ENCODE data around the gene FCAR. TPM values are rescaled to one million over a fixed set of nuclear protein-coding genes. Genes with fewer than 3 reads are reported as not detected.
A peak's percentile ranks its signal among the peaks of the same experiment; 100 is the strongest.

The FCAR gene
- total and polyA plus RNA-seq, 2 experiments from 2014 or later: not detected

GRCh38 chr19:54928299-54928698 lies 54.3 kb downstream of the FCAR start:
- Histone ChIP-seq H3K27me3 (ENCODE audit: insufficient read depth) (no peaks in the 10 kb centered on the region), H3K36me3 (ENCODE audit: insufficient read depth) (no peaks in the 10 kb centered on the region), H3K4me1 (ENCODE audit: insufficient read depth) (no peaks in the 10 kb centered on the region), H3K9me2 (ENCODE audit: insufficient read depth) (no peaks in the 10 kb centered on the region), H4K20me1 (replicated peaks; ENCODE audit: insufficient read depth) (no peaks in the 10 kb centered on the region), H3K79me2 (replicated peaks; ENCODE audit: insufficient read depth) (no peaks in the 10 kb centered on the region), H3F3A (replicated peaks; ENCODE audit: low read depth) (no peaks in the 10 kb centered on the region), H3K27ac (ENCODE audit: low read depth) (no peak overlapping the region), H3K4me3 (no peak overlapping the region), H3K4me2 (no peak overlapping the region), H2AFZ (no peak overlapping the region)
- Mint-ChIP-seq H3K9me3 (peaks cover 68% of the 10 kb centered on the region), H3K4me1 (no peaks in the 10 kb centered on the region), H3K27me3 (ENCODE audit: insufficient read depth, low read depth, poor library complexity) (peaks cover 2% of the 10 kb centered on the region), H3K27ac (no peak overlapping the region), H3K4me3 (no peak overlapping the region), H3K36me3 (ENCODE audit: low read depth) (peaks cover 17% of the 10 kb centered on the region)
- TF ChIP-seq ETS1 (IDR thresholded peaks at IDR 0.05) (no peak), CREB1 (CRISPR knock-in tag; IDR thresholded peaks at IDR 0.05; ENCODE audit: low read depth) (no peak), ZNF114 (CRISPR knock-in tag; IDR thresholded peaks at IDR 0.05) (no peak), STAT1 (IDR thresholded peaks at IDR 0.05; ENCODE audit: unreplicated experiment) (no peak), ZNF462 (CRISPR knock-in tag; IDR thresholded peaks at IDR 0.05) (no peak), CTCF (conservative IDR thresholded peaks at IDR 0.05; ENCODE audit: low read depth in 2 of 2) (no peak), NANOG (IDR thresholded peaks at IDR 0.05; ENCODE audit: borderline replicate concordance) (no peak), ZNF331 (CRISPR knock-in tag; IDR thresholded peaks at IDR 0.05; ENCODE audit: low read depth) (no peak), POLR2AphosphoS5 (IDR thresholded peaks at IDR 0.05; ENCODE audit: low read depth) (no peak)
- peak; percentile 68 for DNase-seq (ENCODE audit: low spot score)
- no peak for ATAC-seq
